Panc1 (cell line): ENCODE results near the gene UGT1A8. TPM values are rescaled to one million over a fixed set of nuclear protein-coding genes. Genes with fewer than 3 reads are reported as not detected.

ENCODE experiments used
- ATAC-seq: fragments of 200-7000 bp; cut with Tn5 transposase; 2 replicates; pipeline ENCODE4 v1.9.1; 2020; ENCODE audit warnings: mild to moderate bottlenecking, moderate library complexity
- BruUV-seq: library from RNA; stranded (reverse); fragments of 400-500 nt; replicated peaks from 2 replicates; lab custom pipeline; 2021; lab: Mats Ljungman, UMichigan
- CTCF ChIA-PET: fragments of 300-600 bp; sonication (Branson Sonifier 250); formaldehyde crosslinking; loops from one replicate; lab custom pipeline; 2022; ENCODE audit warnings: antibody characterized with exemption; lab: Charles Lee
- POLR2A ChIA-PET: fragments of 300-600 bp; sonication (Branson Sonifier 250); formaldehyde crosslinking; loops from one replicate; lab custom pipeline; 2022; ENCODE audit warnings: antibody characterized with exemption; lab: Charles Lee
- DNase-seq: peaks from one replicate; pipeline ENCODE4 v3.0.0-alpha.2; 2010; ENCODE audit warnings: low read depth, low spot score
- H3K27ac ChIP-seq: 2 replicates; pipeline ENCODE4 v1.5.1; 2011; ENCODE audit warnings: mild to moderate bottlenecking, low read length, inconsistent platforms
- H3K27me3 ChIP-seq: fragments of 200-500 bp; sonication (Bioruptor generic); 2 replicates; pipeline ENCODE4 v1.6.0; 2014; ENCODE audit warnings: low read length, inconsistent platforms; ENCODE audit not compliant: control insufficient read depth, insufficient read depth
- H3K36me3 ChIP-seq: fragments of 200-500 bp; sonication (Bioruptor generic); 2 replicates; pipeline ENCODE4 v1.5.1; 2014; ENCODE audit warnings: inconsistent platforms, mild to moderate bottlenecking, low read length, moderate library complexity; ENCODE audit not compliant: control insufficient read depth, insufficient read depth
- H3K4me1 ChIP-seq: 2 replicates; pipeline ENCODE4 v1.5.1; 2011; ENCODE audit warnings: inconsistent platforms, mild to moderate bottlenecking, low read length, moderate library complexity; ENCODE audit not compliant: control insufficient read depth, insufficient read depth
- H3K4me3 ChIP-seq, 2 experiments: 2 replicates each; pipeline ENCODE4 v1.5.1; 2011 to 2012; ENCODE audit warnings: low read depth in 2 of 2, low read length in 2 of 2, mild to moderate bottlenecking in 2 of 2, inconsistent platforms in 1 of 2, moderate library complexity in 1 of 2
- H3K9me3 ChIP-seq: fragments of 200-500 bp; sonication (Bioruptor generic); 2 replicates; pipeline ENCODE4 v1.5.1; 2014; ENCODE audit warnings: low read depth, mild to moderate bottlenecking, inconsistent platforms, low read length, moderate library complexity; ENCODE audit not compliant: control insufficient read depth, insufficient read depth
- POLR2AphosphoS5 ChIP-seq: IDR thresholded peaks from 2 replicates; pipeline ENCODE4 v1.6.1; 2012; ENCODE audit warnings: mild to moderate bottlenecking, low read depth, low read length, moderate library complexity
- SIN3A ChIP-seq: IDR thresholded peaks from 2 replicates; pipeline ENCODE4 v1.6.1; 2012; ENCODE audit warnings: low read depth, mild to moderate bottlenecking, low read length, moderate library complexity, borderline replicate concordance; ENCODE audit not compliant: insufficient read depth
- TCF7L2 ChIP-seq: IDR thresholded peaks from 2 replicates; pipeline ENCODE4 v1.6.1; 2011; ENCODE audit warnings: mild to moderate bottlenecking, low read depth, low read length, inconsistent platforms
- in situ Hi-C: cut with HindIII; loops from 2 replicates; pipeline ENCODE4 v1.10.0; 2016; ENCODE audit warnings: low sequenced_read_pairs, low pct_unique_long_range_greater_than_20kb
- intact Hi-C: fragments of 100-400 bp; cut with micrococcal nuclease; formaldehyde crosslinking; loops from one replicate; pipeline ENCODE4 v1.10.0; 2022; ENCODE audit not compliant: unreplicated experiment
- total RNA-seq: library from RNA; stranded (reverse); gene quantifications from one replicate; pipeline ENCODE4 v1.2.1, GENCODE V29; 2021; ENCODE audit not compliant: unreplicated experiment
- TF ChIP-seq, protein P1 (sequence below): fragments of 450-650 bp; IDR thresholded peaks from 2 replicates; pipeline ENCODE4 v1.5.1; 2017; ENCODE audit warnings: mild to moderate bottlenecking
- TF ChIP-seq, protein P2 (sequence below), 2 experiments: IDR thresholded peaks; 2 replicates each; pipeline ENCODE4 v1.6.1; 2011 to 2012; ENCODE audit warnings: low read depth in 2 of 2, control low read depth in 1 of 2, low read length in 1 of 2, mild to moderate bottlenecking in 1 of 2, moderate library complexity in 1 of 2; ENCODE audit not compliant: insufficient read depth in 1 of 2

Gene UGT1A8
- total RNA-seq, 1 experiment from 2014 or later = 0.15 TPM

- intact Hi-C loops (no loop called here), in situ Hi-C loops (no loop called here)
- no peaks in the 10 kb centered on the region for H3K4me1 ChIP-seq
- no peak overlapping the region for H3K27ac ChIP-seq
- ChIA-PET POLR2A (no interaction called here), CTCF (no interaction called here)
- no TSS peak for BruUV-seq
- DNase-seq (no peak), ATAC-seq (no peak)
- TF ChIP-seq POLR2AphosphoS5 = no peak
- TF ChIP-seq, protein P1, sequence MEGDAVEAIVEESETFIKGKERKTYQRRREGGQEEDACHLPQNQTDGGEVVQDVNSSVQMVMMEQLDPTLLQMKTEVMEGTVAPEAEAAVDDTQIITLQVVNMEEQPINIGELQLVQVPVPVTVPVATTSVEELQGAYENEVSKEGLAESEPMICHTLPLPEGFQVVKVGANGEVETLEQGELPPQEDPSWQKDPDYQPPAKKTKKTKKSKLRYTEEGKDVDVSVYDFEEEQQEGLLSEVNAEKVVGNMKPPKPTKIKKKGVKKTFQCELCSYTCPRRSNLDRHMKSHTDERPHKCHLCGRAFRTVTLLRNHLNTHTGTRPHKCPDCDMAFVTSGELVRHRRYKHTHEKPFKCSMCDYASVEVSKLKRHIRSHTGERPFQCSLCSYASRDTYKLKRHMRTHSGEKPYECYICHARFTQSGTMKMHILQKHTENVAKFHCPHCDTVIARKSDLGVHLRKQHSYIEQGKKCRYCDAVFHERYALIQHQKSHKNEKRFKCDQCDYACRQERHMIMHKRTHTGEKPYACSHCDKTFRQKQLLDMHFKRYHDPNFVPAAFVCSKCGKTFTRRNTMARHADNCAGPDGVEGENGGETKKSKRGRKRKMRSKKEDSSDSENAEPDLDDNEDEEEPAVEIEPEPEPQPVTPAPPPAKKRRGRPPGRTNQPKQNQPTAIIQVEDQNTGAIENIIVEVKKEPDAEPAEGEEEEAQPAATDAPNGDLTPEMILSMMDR = no peak
- no peak for TF ChIP-seq SIN3A
- no peak for TF ChIP-seq TCF7L2
- TF ChIP-seq, protein P2, sequence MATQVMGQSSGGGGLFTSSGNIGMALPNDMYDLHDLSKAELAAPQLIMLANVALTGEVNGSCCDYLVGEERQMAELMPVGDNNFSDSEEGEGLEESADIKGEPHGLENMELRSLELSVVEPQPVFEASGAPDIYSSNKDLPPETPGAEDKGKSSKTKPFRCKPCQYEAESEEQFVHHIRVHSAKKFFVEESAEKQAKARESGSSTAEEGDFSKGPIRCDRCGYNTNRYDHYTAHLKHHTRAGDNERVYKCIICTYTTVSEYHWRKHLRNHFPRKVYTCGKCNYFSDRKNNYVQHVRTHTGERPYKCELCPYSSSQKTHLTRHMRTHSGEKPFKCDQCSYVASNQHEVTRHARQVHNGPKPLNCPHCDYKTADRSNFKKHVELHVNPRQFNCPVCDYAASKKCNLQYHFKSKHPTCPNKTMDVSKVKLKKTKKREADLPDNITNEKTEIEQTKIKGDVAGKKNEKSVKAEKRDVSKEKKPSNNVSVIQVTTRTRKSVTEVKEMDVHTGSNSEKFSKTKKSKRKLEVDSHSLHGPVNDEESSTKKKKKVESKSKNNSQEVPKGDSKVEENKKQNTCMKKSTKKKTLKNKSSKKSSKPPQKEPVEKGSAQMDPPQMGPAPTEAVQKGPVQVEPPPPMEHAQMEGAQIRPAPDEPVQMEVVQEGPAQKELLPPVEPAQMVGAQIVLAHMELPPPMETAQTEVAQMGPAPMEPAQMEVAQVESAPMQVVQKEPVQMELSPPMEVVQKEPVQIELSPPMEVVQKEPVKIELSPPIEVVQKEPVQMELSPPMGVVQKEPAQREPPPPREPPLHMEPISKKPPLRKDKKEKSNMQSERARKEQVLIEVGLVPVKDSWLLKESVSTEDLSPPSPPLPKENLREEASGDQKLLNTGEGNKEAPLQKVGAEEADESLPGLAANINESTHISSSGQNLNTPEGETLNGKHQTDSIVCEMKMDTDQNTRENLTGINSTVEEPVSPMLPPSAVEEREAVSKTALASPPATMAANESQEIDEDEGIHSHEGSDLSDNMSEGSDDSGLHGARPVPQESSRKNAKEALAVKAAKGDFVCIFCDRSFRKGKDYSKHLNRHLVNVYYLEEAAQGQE (IDR thresholded peaks at IDR 0.05; ENCODE audit: insufficient read depth in 1 of 2, low read depth in 2 of 2, low read length in 1 of 2) = no peak
- H3K9me3 ChIP-seq = no peaks in the 10 kb centered on the region
- H3K27me3 ChIP-seq = no peaks in the 10 kb centered on the region
- no peaks in the 10 kb centered on the region for H3K36me3 ChIP-seq
- no peak overlapping the region for H3K4me3 ChIP-seq
Measured at GRCh38 chr2:233743464-233744259, 126.2 kb downstream of the UGT1A8 start.

DNA sequence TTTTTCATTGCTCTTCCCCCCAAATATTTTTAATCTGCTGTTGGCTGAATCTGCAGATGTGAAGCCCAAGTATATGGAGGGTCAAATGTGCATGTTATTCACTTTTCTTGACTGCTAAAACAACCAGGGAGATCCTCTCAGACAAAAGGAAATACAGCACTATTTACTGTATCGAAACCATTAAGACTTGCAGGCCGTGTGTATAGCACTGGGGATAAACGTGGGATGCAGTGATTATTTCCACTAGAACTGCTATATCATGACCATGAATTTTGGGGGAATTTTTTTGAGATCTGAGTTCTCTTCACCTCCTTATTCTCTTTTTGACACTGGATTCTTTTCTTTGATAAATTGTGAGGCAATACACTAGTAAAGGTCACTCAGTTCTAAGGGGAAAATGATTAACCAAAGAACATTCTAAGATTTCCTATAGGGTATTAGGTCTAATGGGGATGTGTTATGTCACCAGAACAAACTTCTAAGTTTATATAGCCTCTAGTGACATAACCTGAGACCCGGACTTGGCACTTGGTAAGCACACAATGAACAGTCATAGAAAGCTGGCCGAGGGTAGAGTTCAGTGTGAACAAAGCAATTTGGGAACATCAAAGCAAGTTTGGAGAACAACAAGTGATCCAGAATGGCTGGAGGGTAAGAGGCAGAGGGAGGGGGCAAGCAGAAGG, 127.8 kb downstream of the UGT1A8 start:
- no peaks in the 10 kb centered on the region for H3K36me3 ChIP-seq

More for the DNA sequence above, 127.8 kb downstream of the UGT1A8 start:
- Histone ChIP-seq H3K9me3 (no peaks in the 10 kb centered on the region), H3K4me1 (no peaks in the 10 kb centered on the region), H3K27ac (no peak overlapping the region), H3K27me3 (no peaks in the 10 kb centered on the region), H3K4me3 (no peak overlapping the region)
- ChIA-PET CTCF (no interaction called here), POLR2A (no interaction called here)
- in situ Hi-C loops (no loop called here), intact Hi-C loops (no loop called here)
- ATAC-seq (no peak), DNase-seq (no peak)
- TF ChIP-seq TCF7L2 (no peak), SIN3A (no peak), POLR2AphosphoS5 (no peak)
- TF ChIP-seq, protein P2 (IDR thresholded peaks at IDR 0.05; ENCODE audit: insufficient read depth in 1 of 2, low read depth in 2 of 2, low read length in 1 of 2) = no peak
- TF ChIP-seq, protein P1 = no peak
- no TSS peak for BruUV-seq
